Adrenal gland (tissue), 5 donors: ENCODE results near the gene TM2D1.

Experiments used
- POLR2A ChIP-seq, 2 donors: fragments of 450-650 bp; IDR thresholded peaks; one replicate each; pipeline ENCODE4 v1.6.1; 2017; ENCODE audit warnings: antibody characterized with exemption in 2 of 2, mild to moderate bottlenecking in 2 of 2, moderate library complexity in 1 of 2
- TF ChIP-seq, protein P1 (sequence below), 6 experiments: fragments of 450-650 bp in 4 of 6; fragments of 200-600 bp in 2 of 6; sonication (generic) in 1 of 6; IDR thresholded peaks; 1 replicate in 5 of 6; 2 replicates in 1 of 6; pipeline versions ENCODE4 v1.5.1 to v1.8.0; 2016 to 2021; ENCODE audit warnings: antibody characterized with exemption in 6 of 6, mild to moderate bottlenecking in 2 of 6, moderate library complexity in 1 of 6
- donor health status: DM: no; HTN: no; CAD: no.

GRCh38 chr1:61655453-61655852 is 69.5 kb downstream of the TM2D1 start:
- TF ChIP-seq, protein P1, sequence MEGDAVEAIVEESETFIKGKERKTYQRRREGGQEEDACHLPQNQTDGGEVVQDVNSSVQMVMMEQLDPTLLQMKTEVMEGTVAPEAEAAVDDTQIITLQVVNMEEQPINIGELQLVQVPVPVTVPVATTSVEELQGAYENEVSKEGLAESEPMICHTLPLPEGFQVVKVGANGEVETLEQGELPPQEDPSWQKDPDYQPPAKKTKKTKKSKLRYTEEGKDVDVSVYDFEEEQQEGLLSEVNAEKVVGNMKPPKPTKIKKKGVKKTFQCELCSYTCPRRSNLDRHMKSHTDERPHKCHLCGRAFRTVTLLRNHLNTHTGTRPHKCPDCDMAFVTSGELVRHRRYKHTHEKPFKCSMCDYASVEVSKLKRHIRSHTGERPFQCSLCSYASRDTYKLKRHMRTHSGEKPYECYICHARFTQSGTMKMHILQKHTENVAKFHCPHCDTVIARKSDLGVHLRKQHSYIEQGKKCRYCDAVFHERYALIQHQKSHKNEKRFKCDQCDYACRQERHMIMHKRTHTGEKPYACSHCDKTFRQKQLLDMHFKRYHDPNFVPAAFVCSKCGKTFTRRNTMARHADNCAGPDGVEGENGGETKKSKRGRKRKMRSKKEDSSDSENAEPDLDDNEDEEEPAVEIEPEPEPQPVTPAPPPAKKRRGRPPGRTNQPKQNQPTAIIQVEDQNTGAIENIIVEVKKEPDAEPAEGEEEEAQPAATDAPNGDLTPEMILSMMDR (IDR thresholded peaks at IDR 0.05): no peak
- TF ChIP-seq POLR2A (IDR thresholded peaks at IDR 0.05): no peak
